Epithelial cell of esophagus (primary cell): ENCODE data around the gene NFATC2.
"Not testable (repeated sequence)": the region's sequence is repeated elsewhere in the genome, so short reads cannot be mapped to it uniquely, and the experiment has no call there.

Source experiments
- DNase-seq: peaks from one replicate; pipeline ENCODE4 v3.0.0; 2010; ENCODE audit warnings: low read depth
- H3K4me3 ChIP-seq: 2 replicates; pipeline ENCODE4 v1.5.1; 2011; ENCODE audit warnings: mild to moderate bottlenecking, low read length, control low read depth
- CTCF ChIP-seq: IDR thresholded peaks from 2 replicates; pipeline ENCODE4 v1.5.1; 2011; ENCODE audit warnings: low read depth, mild to moderate bottlenecking, low read length, control low read depth, inconsistent platforms; ENCODE audit not compliant: insufficient read depth; ENCODE audit errors: missing control alignments

The NFATC2 gene

GRCh38 chr20:51549474-51549873 is 7.0 kb upstream of the NFATC2 start:
- DNase-seq = no peak
- no peak overlapping the region for H3K4me3 ChIP-seq
- TF ChIP-seq CTCF = no peak

- no peak for DNase-seq
- TF ChIP-seq CTCF = no peak
- no peak overlapping the region for H3K4me3 ChIP-seq
Measured at GRCh38 chr20:51547951-51548350, 5.4 kb upstream of the NFATC2 start.

- H3K4me3 ChIP-seq = no peak overlapping the region
- no peak for TF ChIP-seq CTCF
- DNase-seq = no peak
Measured at GRCh38 chr20:51545515-51545914, 3.0 kb upstream of the NFATC2 start.

- H3K4me3 ChIP-seq = no peak overlapping the region
- TF ChIP-seq CTCF = no peak
- DNase-seq = no peak
Measured at GRCh38 chr20:51543422-51543788, 886 bp upstream of the NFATC2 start.

GRCh38 chr20:51542033-51542570 is 417 bp downstream of the NFATC2 start:
- DNase-seq = no peak
- no peak for TF ChIP-seq CTCF
- H3K4me3 ChIP-seq = no peak overlapping the region

- H3K4me3 ChIP-seq = no peak overlapping the region
- peak; percentile 42 for DNase-seq
- TF ChIP-seq CTCF = no peak
Measured at GRCh38 chr20:51541189-51542032, 1.1 kb downstream of the NFATC2 start.

- no peak for DNase-seq
- H3K4me3 ChIP-seq = no peak overlapping the region
- no peak for TF ChIP-seq CTCF
Measured at GRCh38 chr20:51540580-51540979, 1.9 kb downstream of the NFATC2 start.

GRCh38 chr20:51540074-51540473 is 2.4 kb downstream of the NFATC2 start:
- DNase-seq = not testable (repeated sequence)

More at GRCh38 chr20:51540074-51540473, 2.4 kb downstream of the NFATC2 start:
- H3K4me3 ChIP-seq = not testable (repeated sequence)
